ENCODE data around the gene ZNHIT1.
"Not testable (repeated sequence)": the region's sequence is repeated elsewhere in the genome, so short reads cannot be mapped to it uniquely, and the experiment has no call there.

The ZNHIT1 gene

GRCh38 chr7:101243646-101244374, 25.8 kb downstream of the ZNHIT1 start:
- no peak for DNase-seq

GRCh38 chr7:101244375-101245146, 26.6 kb downstream of the ZNHIT1 start, which contains the start of gene FIS1:
FIS1 (minus strand) TSS chr7:101245081; CDS start chr7:101245004, 77 bp downstream.
- peak; percentile 87 for DNase-seq

GRCh38 chr7:101245147-101245668, 27.2 kb downstream of the ZNHIT1 start:
- DNase-seq: no peak

- DNase-seq: no peak
Measured at GRCh38 chr7:101248276-101248675, 30.3 kb downstream of the ZNHIT1 start.

GRCh38 chr7:101250324-101250723, 32.4 kb downstream of the ZNHIT1 start:
- no peak for DNase-seq

- peak; percentile 89 for DNase-seq
Measured at GRCh38 chr7:101251871-101252659, 34.1 kb downstream of the ZNHIT1 start.

GRCh38 chr7:101253199-101253598, 35.2 kb downstream of the ZNHIT1 start:
- not testable (repeated sequence) for DNase-seq

GRCh38 chr7:101255796-101256195, 37.8 kb downstream of the ZNHIT1 start:
- DNase-seq: no peak

- no peak for DNase-seq
Measured at GRCh38 chr7:101258243-101258731, 40.3 kb downstream of the ZNHIT1 start.

GRCh38 chr7:101264102-101264706, 46.2 kb downstream of the ZNHIT1 start:
- DNase-seq: not testable (repeated sequence)

- no peak for DNase-seq
Measured at GRCh38 chr7:101265622-101266516, 47.9 kb downstream of the ZNHIT1 start.

- DNase-seq: no peak
Measured at GRCh38 chr7:101269664-101270063, 51.7 kb downstream of the ZNHIT1 start.

- DNase-seq: no peak
Measured at GRCh38 chr7:101271021-101271420, 53.1 kb downstream of the ZNHIT1 start.

GRCh38 chr7:101273206-101273605, 55.2 kb downstream of the ZNHIT1 start:
- DNase-seq: no peak
